Measurements from ENCODE around the gene SHD.

Gene SHD

GRCh38 chr19:4257025-4257424 is 22.0 kb upstream of the SHD start:
- DNase-seq (ENCODE audit: low read depth, low spot score) = no peak
- ChIA-PET POLR2A (no interaction called here), CTCF (interaction anchor here (2.0 to 5.0 kb wide), 2 partner anchors 10 to 11 kb away, joined by 7 to 22 read pairs; partner anchors contain the start of gene YJU2)

GRCh38 chr19:4258181-4258580 is 20.9 kb upstream of the SHD start:
- no peak overlapping the region for H3K4me3 ChIP-seq (ENCODE audit: low read depth, low read length)
- DNase-seq (ENCODE audit: low read depth, low spot score) = no peak
- ChIA-PET POLR2A (no interaction called here), CTCF (interaction anchor here (5.0 kb wide), 1 partner anchor 10 kb away, joined by 22 read pairs; no protein-coding TSS in a partner anchor)
- no peak for TF ChIP-seq CTCF (IDR thresholded peaks at IDR 0.05; ENCODE audit: insufficient read depth, low read length, missing control alignments)

More at GRCh38 chr19:4257025-4257424, 22.0 kb upstream of the SHD start:
- no peak for TF ChIP-seq CTCF (IDR thresholded peaks at IDR 0.05; ENCODE audit: insufficient read depth, low read length, missing control alignments)
- no peak overlapping the region for H3K4me3 ChIP-seq (ENCODE audit: low read depth, low read length)

- no peak for DNase-seq (ENCODE audit: low read depth, low spot score)
- H3K4me3 ChIP-seq (ENCODE audit: low read depth, low read length) = no peak overlapping the region
- TF ChIP-seq CTCF (IDR thresholded peaks at IDR 0.05; ENCODE audit: insufficient read depth, low read length, missing control alignments) = no peak
- ChIA-PET CTCF (interaction anchor here (0.6 to 5.0 kb wide), 3 partner anchors 8 to 115 kb away, joined by 3 to 22 read pairs (median 3); no protein-coding TSS in a partner anchor), POLR2A (no interaction called here)
Measured at GRCh38 chr19:4260613-4261191, 18.4 kb upstream of the SHD start.

GRCh38 chr19:4264812-4265211 is 14.3 kb upstream of the SHD start:
- no peak overlapping the region for H3K4me3 ChIP-seq (ENCODE audit: low read depth, low read length)
- CTCF ChIA-PET = interaction anchor here (1.3 to 6.7 kb wide), 5 partner anchors 14 to 372 kb away, joined by 3 to 77 read pairs (median 28); partner anchors contain the start of genes MPND and SHD
- DNase-seq (ENCODE audit: low read depth, low spot score) = no peak
- no peak for TF ChIP-seq CTCF (IDR thresholded peaks at IDR 0.05; ENCODE audit: insufficient read depth, low read length, missing control alignments)
- POLR2A ChIA-PET = no interaction called here

- POLR2A ChIA-PET = no interaction called here
- TF ChIP-seq CTCF (IDR thresholded peaks at IDR 0.05; ENCODE audit: insufficient read depth, low read length, missing control alignments) = no peak
- no peak for DNase-seq (ENCODE audit: low read depth, low spot score)
- CTCF ChIA-PET = interaction anchor here (0.6 to 6.7 kb wide), 20 partner anchors 8 to 370 kb away, joined by 3 to 77 read pairs (median 8); partner anchors contain the start of genes CHAF1A, MPND, SH3GL1 and SHD
- H3K4me3 ChIP-seq (ENCODE audit: low read depth, low read length) = no peak overlapping the region
Measured at GRCh38 chr19:4266253-4267000, 12.6 kb upstream of the SHD start.

Measured in AG04449 (cell line).